CD8-positive, alpha-beta memory T cell (primary cell): Measurements from ENCODE around the gene MID1IP1. TPM values are rescaled to one million over a fixed set of nuclear protein-coding genes. Genes with fewer than 3 reads are reported as not detected.

ENCODE experiments used
- CTCF ChIA-PET: fragments of 350-600 bp; sonication (Branson Sonifier 250); formaldehyde crosslinking; loops from one replicate; lab custom pipeline; 2021; ENCODE audit warnings: antibody characterized with exemption; lab: Charles Lee
- POLR2A ChIA-PET: fragments of 350-600 bp; sonication (Branson Sonifier 250); formaldehyde crosslinking; loops from one replicate; lab custom pipeline; 2021; ENCODE audit warnings: antibody characterized with exemption; lab: Charles Lee
- DNase-seq, 5 donors: peaks; one replicate each; pipeline versions ENCODE4 v3.0.0 to v3.0.0-alpha.2; 2020 to 2022; ENCODE audit warnings: mixed read lengths in 1 of 5
- H3K27ac ChIP-seq: one replicate; pipeline ENCODE4 v1.7.0; 2013; ENCODE audit warnings: low read depth, mild to moderate bottlenecking, low read length, moderate library complexity
- H3K27me3 ChIP-seq: 2 replicates; pipeline ENCODE4 v1.7.0; 2013; ENCODE audit warnings: low read length, mild to moderate bottlenecking; ENCODE audit not compliant: insufficient read depth, poor library complexity, severe bottlenecking
- H3K36me3 ChIP-seq: 2 replicates; pipeline ENCODE4 v1.7.0; 2013; ENCODE audit warnings: mild to moderate bottlenecking, low read length, moderate library complexity; ENCODE audit not compliant: insufficient read depth
- H3K4me1 ChIP-seq: 2 replicates; pipeline ENCODE4 v1.7.0; 2013; ENCODE audit warnings: mild to moderate bottlenecking, low read length, moderate library complexity; ENCODE audit not compliant: insufficient read depth
- H3K4me3 ChIP-seq: 2 replicates; pipeline ENCODE4 v1.7.0; 2013; ENCODE audit warnings: mild to moderate bottlenecking, low read length
- H3K9me3 ChIP-seq: 2 replicates; pipeline ENCODE4 v1.7.0; 2013; ENCODE audit warnings: mild to moderate bottlenecking, low read length
- H3K27ac Mint-ChIP-seq, 8 donors: one replicate each; pipeline ENCODE4 v1.8.0; 2020 to 2021; ENCODE audit warnings: mixed read lengths in 8 of 8, mild to moderate bottlenecking in 6 of 8, inconsistent platforms in 3 of 8, moderate library complexity in 3 of 8
- H3K27me3 Mint-ChIP-seq, 2 donors: one replicate each; pipeline ENCODE4 v1.8.0; 2020 to 2021; ENCODE audit warnings: mixed read lengths in 2 of 2, mild to moderate bottlenecking in 1 of 2, moderate library complexity in 1 of 2
- H3K36me3 Mint-ChIP-seq, 3 donors: one replicate each; pipeline ENCODE4 v1.8.0; 2020 to 2021; ENCODE audit warnings: mixed read lengths in 3 of 3, inconsistent platforms in 1 of 3, mild to moderate bottlenecking in 1 of 3
- H3K4me1 Mint-ChIP-seq, 3 donors: one replicate each; pipeline ENCODE4 v1.8.0; 2020 to 2021; ENCODE audit warnings: mixed read lengths in 3 of 3, inconsistent platforms in 1 of 3, mild to moderate bottlenecking in 1 of 3
- H3K4me3 Mint-ChIP-seq, 7 donors: one replicate each; pipeline ENCODE4 v1.8.0; 2020 to 2021; ENCODE audit warnings: mixed read lengths in 7 of 7, mild to moderate bottlenecking in 6 of 7, moderate library complexity in 4 of 7, inconsistent platforms in 2 of 7
- H3K9me3 Mint-ChIP-seq, 5 donors: one replicate each; pipeline ENCODE4 v1.8.0; 2020 to 2022; ENCODE audit warnings: mixed read lengths in 5 of 5, mild to moderate bottlenecking in 3 of 5, moderate library complexity in 2 of 5, inconsistent platforms in 1 of 5
- polyA plus RNA-seq: library from polyadenylated mRNA; unstranded; fragments of 300-500 nt; fragmentation: Illumina TruSeq; gene quantifications from one replicate; pipeline ENCODE4 v1.2.3, GENCODE V29; 2021
- total RNA-seq, 2 experiments: library from RNA; stranded (reverse); gene quantifications; one replicate each; pipeline ENCODE4 v1.2.3, GENCODE V29; 2021

Gene MID1IP1
- total and polyA plus RNA-seq, 3 experiments from 2014 or later = 20.8 to 73.6 (median 69.9) TPM

GRCh38 chrX:38819163-38819562 lies 17.9 kb downstream of the MID1IP1 start:
- Histone ChIP-seq H3K4me1 (peaks cover 39% of the 10 kb centered on the region), H3K4me3 (no peak overlapping the region), H3K36me3 (no peaks in the 10 kb centered on the region), H3K27ac (no peak overlapping the region), H3K9me3 (no peaks in the 10 kb centered on the region), H3K27me3 (no peaks in the 10 kb centered on the region)
- no peak overlapping the region for H3K27ac Mint-ChIP-seq
- H3K36me3 Mint-ChIP-seq = no peaks in the 10 kb centered on the region
- no peak overlapping the region for H3K4me3 Mint-ChIP-seq
- POLR2A ChIA-PET = no interaction called here
- H3K4me1 Mint-ChIP-seq = peaks cover 0 to 4% (median 2%) of the 10 kb centered on the region in 3 donors
- no peak for DNase-seq
- CTCF ChIA-PET = no interaction called here
- H3K27me3 Mint-ChIP-seq = peaks cover 0 to 3% of the 10 kb centered on the region in 2 donors
- H3K9me3 Mint-ChIP-seq = no peaks in the 10 kb centered on the region

GRCh38 chrX:38819709-38820108 lies 18.4 kb downstream of the MID1IP1 start:
- POLR2A ChIA-PET = no interaction called here
- Histone ChIP-seq H3K4me3 (no peak overlapping the region), H3K27me3 (no peaks in the 10 kb centered on the region), H3K9me3 (no peaks in the 10 kb centered on the region), H3K27ac (no peak overlapping the region), H3K4me1 (peaks cover 36% of the 10 kb centered on the region), H3K36me3 (no peaks in the 10 kb centered on the region)
- Mint-ChIP-seq H3K4me3 (no peak overlapping the region), H3K27ac (no peak overlapping the region), H3K36me3 (no peaks in the 10 kb centered on the region), H3K9me3 (no peaks in the 10 kb centered on the region), H3K27me3 (peaks cover 0 to 3% of the 10 kb centered on the region in 2 donors), H3K4me1 (peaks cover 0 to under 1% (median under 1%) of the 10 kb centered on the region in 3 donors)
- DNase-seq = no peak
- CTCF ChIA-PET = no interaction called here

- ChIA-PET POLR2A (interaction anchor here (0.5 kb wide), 1 partner anchor 18 kb away, joined by 3 read pairs; no protein-coding TSS in a partner anchor), CTCF (no interaction called here)
- no peaks in the 10 kb centered on the region for H3K27me3 ChIP-seq
- H3K4me3 ChIP-seq = no peak overlapping the region
- no peaks in the 10 kb centered on the region for H3K4me1 Mint-ChIP-seq
- H3K9me3 Mint-ChIP-seq = no peaks in the 10 kb centered on the region
- H3K4me3 Mint-ChIP-seq = no peak overlapping the region
- no peaks in the 10 kb centered on the region for H3K36me3 ChIP-seq
- no peak for DNase-seq
- peaks cover 36% of the 10 kb centered on the region for H3K4me1 ChIP-seq
- H3K27me3 Mint-ChIP-seq = peaks cover 0 to 8% of the 10 kb centered on the region in 2 donors
- no peak overlapping the region for H3K27ac Mint-ChIP-seq
- no peak overlapping the region for H3K27ac ChIP-seq
- no peaks in the 10 kb centered on the region for H3K36me3 Mint-ChIP-seq
- H3K9me3 ChIP-seq = no peaks in the 10 kb centered on the region
Measured at GRCh38 chrX:38820751-38821150, 19.5 kb downstream of the MID1IP1 start.

GRCh38 chrX:38824176-38824575 lies 22.9 kb downstream of the MID1IP1 start:
- Histone ChIP-seq H3K36me3 (no peaks in the 10 kb centered on the region), H3K9me3 (no peaks in the 10 kb centered on the region), H3K27me3 (no peaks in the 10 kb centered on the region), H3K4me1 (peaks cover 7% of the 10 kb centered on the region), H3K27ac (no peak overlapping the region), H3K4me3 (no peak overlapping the region)
- DNase-seq = no peak
- ChIA-PET POLR2A (no interaction called here), CTCF (no interaction called here)
- H3K9me3 Mint-ChIP-seq = peaks cover 0 to 2% (median 0%) of the 10 kb centered on the region in 5 donors
- no peak overlapping the region for H3K27ac Mint-ChIP-seq
- H3K4me3 Mint-ChIP-seq = no peak overlapping the region
- H3K36me3 Mint-ChIP-seq = no peaks in the 10 kb centered on the region
- H3K4me1 Mint-ChIP-seq = no peaks in the 10 kb centered on the region
- H3K27me3 Mint-ChIP-seq = peaks cover 0 to 12% of the 10 kb centered on the region in 2 donors

GRCh38 chrX:38831949-38832348 lies 30.7 kb downstream of the MID1IP1 start:
- POLR2A ChIA-PET = no interaction called here
- H3K27me3 ChIP-seq = no peaks in the 10 kb centered on the region
- Mint-ChIP-seq H3K4me1 (peaks cover 0 to 7% (median 0%) of the 10 kb centered on the region in 3 donors), H3K27ac (no peak overlapping the region), H3K27me3 (peaks cover 0 to 7% of the 10 kb centered on the region in 2 donors), H3K36me3 (no peaks in the 10 kb centered on the region), H3K9me3 (no peaks in the 10 kb centered on the region), H3K4me3 (no peak overlapping the region)
- H3K9me3 ChIP-seq = no peaks in the 10 kb centered on the region
- H3K4me1 ChIP-seq = no peaks in the 10 kb centered on the region
- no peaks in the 10 kb centered on the region for H3K36me3 ChIP-seq
- H3K27ac ChIP-seq = no peak overlapping the region
- no peak overlapping the region for H3K4me3 ChIP-seq
- CTCF ChIA-PET = no interaction called here
- DNase-seq = no peak

GRCh38 chrX:38837389-38837788 lies 36.1 kb downstream of the MID1IP1 start:
- Mint-ChIP-seq H3K36me3 (no peaks in the 10 kb centered on the region), H3K27ac (no peak overlapping the region)

GRCh38 chrX:38839277-38839676 lies 38.0 kb downstream of the MID1IP1 start:
- Mint-ChIP-seq H3K27ac (no peak overlapping the region), H3K27me3 (peaks cover 0 to 3% of the 10 kb centered on the region in 2 donors), H3K36me3 (no peaks in the 10 kb centered on the region), H3K9me3 (no peaks in the 10 kb centered on the region), H3K4me1 (no peaks in the 10 kb centered on the region), H3K4me3 (no peak overlapping the region)
- Histone ChIP-seq H3K4me3 (no peak overlapping the region), H3K36me3 (no peaks in the 10 kb centered on the region), H3K9me3 (no peaks in the 10 kb centered on the region), H3K27ac (no peak overlapping the region), H3K27me3 (no peaks in the 10 kb centered on the region), H3K4me1 (no peaks in the 10 kb centered on the region)
- DNase-seq = no peak
- ChIA-PET POLR2A (no interaction called here), CTCF (no interaction called here)

More at GRCh38 chrX:38837389-38837788, 36.1 kb downstream of the MID1IP1 start:
- Histone ChIP-seq H3K27me3 (no peaks in the 10 kb centered on the region), H3K4me3 (no peak overlapping the region), H3K36me3 (no peaks in the 10 kb centered on the region), H3K4me1 (no peaks in the 10 kb centered on the region), H3K9me3 (no peaks in the 10 kb centered on the region), H3K27ac (no peak overlapping the region)
- ChIA-PET CTCF (no interaction called here), POLR2A (no interaction called here)
- Mint-ChIP-seq H3K4me3 (no peak overlapping the region), H3K4me1 (peaks cover 0 to 7% (median 0%) of the 10 kb centered on the region in 3 donors), H3K27me3 (peaks cover 0 to 3% of the 10 kb centered on the region in 2 donors), H3K9me3 (no peaks in the 10 kb centered on the region)
- DNase-seq = no peak

GRCh38 chrX:38839944-38840343 lies 38.7 kb downstream of the MID1IP1 start:
- H3K27me3 Mint-ChIP-seq = peaks cover 0 to 3% of the 10 kb centered on the region in 2 donors
- no peak overlapping the region for H3K4me3 Mint-ChIP-seq
- no peaks in the 10 kb centered on the region for H3K4me1 ChIP-seq
- H3K27me3 ChIP-seq = no peaks in the 10 kb centered on the region
- no peak overlapping the region for H3K27ac ChIP-seq
- H3K27ac Mint-ChIP-seq = no peak overlapping the region
- H3K9me3 ChIP-seq = no peaks in the 10 kb centered on the region
- H3K4me3 ChIP-seq = no peak overlapping the region
- POLR2A ChIA-PET = no interaction called here
- no peaks in the 10 kb centered on the region for H3K4me1 Mint-ChIP-seq
- no peaks in the 10 kb centered on the region for H3K9me3 Mint-ChIP-seq
- no peak for DNase-seq
- H3K36me3 ChIP-seq = no peaks in the 10 kb centered on the region
- no peaks in the 10 kb centered on the region for H3K36me3 Mint-ChIP-seq
- CTCF ChIA-PET = no interaction called here
